Smooth muscle cell (in vitro differentiated cells): ENCODE data around the gene CAP2. TPM values are rescaled to one million over a fixed set of nuclear protein-coding genes. Genes with fewer than 3 reads are reported as not detected.
"Not testable (repeated sequence)": the region's sequence is repeated elsewhere in the genome, so short reads cannot be mapped to it uniquely, and the experiment has no call there.

ENCODE experiments used
- DNase-seq: peaks from one replicate; lab custom pipeline; 2025; ENCODE audit not compliant: unreplicated experiment; lab: John Stamatoyannopoulos, UW
- H2AFZ ChIP-seq: fragments of 200-600 bp; sonication (generic); 2 replicates; pipeline ENCODE4 v1.6.0; 2016; ENCODE audit warnings: antibody characterized with exemption, low read depth, mild to moderate bottlenecking
- H3F3A ChIP-seq: fragments of 200-600 bp; sonication (generic); 2 replicates; pipeline ENCODE4 v1.6.0; 2017; ENCODE audit warnings: antibody characterized with exemption, low read depth
- H3K27ac ChIP-seq: fragments of 200-600 bp; sonication (generic); 2 replicates; pipeline ENCODE4 v1.5.1; 2016; ENCODE audit warnings: low read depth, mild to moderate bottlenecking
- H3K27me3 ChIP-seq: fragments of 200-600 bp; sonication (generic); 2 replicates; pipeline ENCODE4 v1.6.1; 2016; ENCODE audit warnings: low read depth, mild to moderate bottlenecking
- H3K36me3 ChIP-seq: fragments of 200-600 bp; sonication (generic); 2 replicates; pipeline ENCODE4 v1.5.1; 2016; ENCODE audit warnings: low read depth
- H3K4me1 ChIP-seq: fragments of 200-600 bp; sonication (generic); 2 replicates; pipeline ENCODE4 v1.5.1; 2016; ENCODE audit warnings: low read depth
- H3K4me2 ChIP-seq: fragments of 200-600 bp; sonication (generic); 2 replicates; pipeline ENCODE4 v1.6.0; 2016; ENCODE audit warnings: mild to moderate bottlenecking
- H3K4me3 ChIP-seq: fragments of 200-600 bp; sonication (generic); 2 replicates; pipeline ENCODE4 v1.5.1; 2016; ENCODE audit warnings: mild to moderate bottlenecking
- H3K79me2 ChIP-seq: fragments of 200-600 bp; sonication (generic); 2 replicates; pipeline ENCODE4 v1.6.0; 2016; ENCODE audit warnings: low read depth, mild to moderate bottlenecking
- H3K9ac ChIP-seq: fragments of 200-600 bp; sonication (generic); 2 replicates; pipeline ENCODE4 v1.6.0; 2016; ENCODE audit warnings: low read depth
- H3K9me3 ChIP-seq: fragments of 200-600 bp; sonication (generic); replicated peaks from 2 replicates; pipeline ENCODE4 v1.5.1; 2016; ENCODE audit warnings: low read depth
- H4K20me1 ChIP-seq: fragments of 200-600 bp; sonication (generic); 2 replicates; pipeline ENCODE4 v1.6.0; 2016; ENCODE audit warnings: low read depth
- WGBS: methylation state at CpG from one replicate; pipeline ENCODE4 v1.1.7; 2016; ENCODE audit warnings: low lambda C conversion rate; 5-methylcytosine and 5-hydroxymethylcytosine counted together
- polyA plus RNA-seq: library from polyadenylated mRNA; unstranded; fragments of >200 nt; fragmentation: Nextera tagmentation; extraction: Ambion mirVana; gene quantifications from 2 replicates; pipeline ENCODE4 v1.2.1, GENCODE V29; 2016
- total RNA-seq: library from RNA; depleted of rRNA; stranded (reverse); fragments of >200 nt; gene quantifications from 2 replicates; pipeline ENCODE4 v1.2.3, GENCODE V29; 2014
- TF ChIP-seq, protein P1 (sequence below): fragments of 200-600 bp; sonication (generic); IDR thresholded peaks from 2 replicates; pipeline ENCODE4 v1.5.1; 2017; ENCODE audit warnings: borderline replicate concordance, mild to moderate bottlenecking, antibody characterized with exemption; ENCODE audit not compliant: insufficient read depth, poor library complexity, severe bottlenecking

CAP2 gene
- total and polyA plus RNA-seq, 2 experiments from 2014 or later, result 19.0 to 27.7 TPM

DNA sequence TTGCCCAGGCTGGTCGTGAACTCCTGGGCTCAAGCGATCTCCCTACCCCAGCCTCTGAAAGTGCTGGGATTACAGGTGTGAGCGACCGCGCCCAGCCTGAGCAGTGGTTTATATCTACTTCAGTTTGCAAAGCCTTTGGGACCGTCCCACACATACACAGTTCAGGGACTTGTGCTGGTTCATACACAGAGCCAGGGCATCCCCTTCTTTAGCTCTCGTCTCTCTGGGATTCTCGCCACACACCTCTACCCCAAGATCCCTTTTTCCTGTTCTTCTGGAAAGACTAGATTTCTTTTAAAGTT lies 12.5 kb downstream of the CAP2 start:
- TF ChIP-seq, protein P1, sequence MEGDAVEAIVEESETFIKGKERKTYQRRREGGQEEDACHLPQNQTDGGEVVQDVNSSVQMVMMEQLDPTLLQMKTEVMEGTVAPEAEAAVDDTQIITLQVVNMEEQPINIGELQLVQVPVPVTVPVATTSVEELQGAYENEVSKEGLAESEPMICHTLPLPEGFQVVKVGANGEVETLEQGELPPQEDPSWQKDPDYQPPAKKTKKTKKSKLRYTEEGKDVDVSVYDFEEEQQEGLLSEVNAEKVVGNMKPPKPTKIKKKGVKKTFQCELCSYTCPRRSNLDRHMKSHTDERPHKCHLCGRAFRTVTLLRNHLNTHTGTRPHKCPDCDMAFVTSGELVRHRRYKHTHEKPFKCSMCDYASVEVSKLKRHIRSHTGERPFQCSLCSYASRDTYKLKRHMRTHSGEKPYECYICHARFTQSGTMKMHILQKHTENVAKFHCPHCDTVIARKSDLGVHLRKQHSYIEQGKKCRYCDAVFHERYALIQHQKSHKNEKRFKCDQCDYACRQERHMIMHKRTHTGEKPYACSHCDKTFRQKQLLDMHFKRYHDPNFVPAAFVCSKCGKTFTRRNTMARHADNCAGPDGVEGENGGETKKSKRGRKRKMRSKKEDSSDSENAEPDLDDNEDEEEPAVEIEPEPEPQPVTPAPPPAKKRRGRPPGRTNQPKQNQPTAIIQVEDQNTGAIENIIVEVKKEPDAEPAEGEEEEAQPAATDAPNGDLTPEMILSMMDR, result no peak
- Histone ChIP-seq H3K27ac (no peak overlapping the region), H3K79me2 (peaks cover 50% of the 10 kb centered on the region), H3F3A (no peaks in the 10 kb centered on the region), H3K27me3 (no peaks in the 10 kb centered on the region), H3K36me3 (no peaks in the 10 kb centered on the region), H3K4me3 (no peak overlapping the region), H3K4me1 (no peaks in the 10 kb centered on the region), H4K20me1 (no peaks in the 10 kb centered on the region), H3K4me2 (no peak overlapping the region), H2AFZ (no peak overlapping the region), H3K9ac (no peak overlapping the region), H3K9me3 (no peaks in the 10 kb centered on the region)
- whole genome bisulfite sequencing, result 87% methylated on average over 8 of the region's 8 CpGs
- DNase-seq, result no peak

DNA sequence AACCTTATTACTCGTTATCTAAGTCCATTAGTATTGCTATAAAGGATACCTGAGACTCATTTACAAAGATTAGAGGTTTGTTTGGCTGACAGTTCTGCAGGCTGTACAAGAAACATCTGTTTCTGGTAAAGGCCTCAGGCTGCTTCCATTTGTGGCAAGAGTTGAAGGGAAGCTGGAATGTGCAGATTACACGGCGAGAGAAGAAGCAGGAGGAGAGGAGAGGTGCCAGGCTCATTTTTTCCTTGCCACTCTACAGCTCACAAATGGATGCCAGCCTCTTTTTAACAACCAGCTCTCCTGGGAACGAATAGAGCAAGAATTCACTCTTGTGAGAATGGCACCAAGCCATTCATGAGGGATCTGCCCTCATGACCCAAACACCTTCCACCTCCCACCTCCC lies 14.7 kb downstream of the CAP2 start:
- no peak overlapping the region for H3K4me2 ChIP-seq
- H3K9ac ChIP-seq, result no peak overlapping the region
- H3K4me3 ChIP-seq, result no peak overlapping the region
- H3K9me3 ChIP-seq, result no peaks in the 10 kb centered on the region
- no peaks in the 10 kb centered on the region for H3K4me1 ChIP-seq
- H4K20me1 ChIP-seq, result no peaks in the 10 kb centered on the region
- H3K27ac ChIP-seq, result no peak overlapping the region
- TF ChIP-seq, protein P1, result no peak
- H3K79me2 ChIP-seq, result peaks cover 29% of the 10 kb centered on the region
- WGBS, result 79% methylated on average over 4 of the region's 4 CpGs
- no peak overlapping the region for H2AFZ ChIP-seq
- no peaks in the 10 kb centered on the region for H3K27me3 ChIP-seq
- H3F3A ChIP-seq, result no peaks in the 10 kb centered on the region
- no peaks in the 10 kb centered on the region for H3K36me3 ChIP-seq
- no peak for DNase-seq

DNA sequence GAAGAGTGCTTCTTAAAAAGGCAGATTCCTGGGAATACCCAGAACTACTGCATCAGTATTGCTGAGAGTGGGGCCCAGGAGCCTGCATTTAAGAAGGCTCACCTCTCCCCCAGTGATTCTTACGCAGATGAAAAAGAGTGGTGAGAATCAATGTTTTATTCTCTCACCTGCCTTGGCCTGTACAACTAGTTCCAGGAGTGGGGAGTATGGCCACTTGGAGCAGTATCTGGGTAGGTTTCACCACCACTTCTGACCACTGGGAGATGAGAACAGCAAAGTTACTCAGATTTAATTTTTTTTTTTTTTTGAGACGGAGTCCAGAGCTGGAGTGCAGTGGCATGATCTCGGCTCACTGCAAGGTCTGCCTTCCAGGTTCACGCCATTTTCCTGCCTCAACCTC lies 16.9 kb downstream of the CAP2 start:
- Histone ChIP-seq H3K9me3 (no peaks in the 10 kb centered on the region), H3F3A (no peaks in the 10 kb centered on the region), H2AFZ (no peak overlapping the region), H3K4me1 (no peaks in the 10 kb centered on the region), H3K9ac (no peak overlapping the region), H3K4me2 (no peak overlapping the region), H3K27me3 (no peaks in the 10 kb centered on the region), H3K27ac (no peak overlapping the region), H3K36me3 (no peaks in the 10 kb centered on the region), H4K20me1 (no peaks in the 10 kb centered on the region), H3K4me3 (no peak overlapping the region), H3K79me2 (peaks cover 30% of the 10 kb centered on the region)
- 100% methylated on average over 4 of the region's 4 CpGs for WGBS
- DNase-seq, result no peak
- TF ChIP-seq, protein P1, result no peak

DNA sequence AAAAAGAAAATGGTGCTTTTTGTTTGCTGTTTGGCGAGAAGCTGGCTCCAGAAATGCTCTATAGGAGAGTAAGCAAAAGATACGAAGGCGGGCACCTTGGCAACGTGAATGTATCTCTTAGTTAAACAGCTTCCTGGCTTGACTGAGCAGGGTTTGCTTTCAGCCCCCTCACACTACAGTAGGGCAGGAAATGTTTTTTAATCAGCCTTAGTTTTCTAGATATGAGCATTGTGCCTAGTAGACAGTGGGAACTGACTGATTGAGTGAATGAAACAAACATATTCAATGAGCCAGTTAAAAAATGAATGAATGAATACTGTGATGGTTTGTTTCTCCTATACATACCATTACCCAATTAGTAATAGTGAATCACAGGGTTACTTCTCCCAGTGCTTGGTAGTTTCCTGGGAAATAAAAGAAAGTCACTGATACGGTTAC lies 19.9 kb downstream of the CAP2 start:
- Histone ChIP-seq H3K9ac (no peak overlapping the region), H3K27ac (peak overlapping the region; percentile 45)

DNA sequence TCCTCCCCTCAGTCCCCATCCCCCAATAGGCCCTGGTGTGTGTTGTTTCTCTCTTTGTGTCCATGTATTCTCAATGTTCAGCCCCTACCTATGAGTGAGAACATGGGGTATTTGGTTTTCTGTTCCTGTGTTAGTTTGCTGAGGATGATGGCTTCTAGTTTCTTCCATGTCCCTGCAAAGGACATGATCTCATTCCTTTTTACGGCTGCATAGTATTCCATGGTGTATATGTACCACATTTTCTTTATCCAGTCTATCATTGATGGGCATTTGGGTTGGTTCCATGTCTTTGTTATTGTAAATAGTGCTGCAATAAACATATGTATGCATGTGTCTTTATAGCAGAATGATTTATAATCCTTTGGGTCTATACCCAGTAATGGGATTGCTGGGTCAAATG lies 21.0 kb downstream of the CAP2 start:
- H3K9me3 ChIP-seq, H3K36me3 ChIP-seq, H4K20me1 ChIP-seq, H3F3A ChIP-seq, H3K4me3 ChIP-seq, H2AFZ ChIP-seq, DNase-seq, H3K9ac ChIP-seq, H3K27me3 ChIP-seq, H3K4me2 ChIP-seq, H3K27ac ChIP-seq: not testable (repeated sequence)
- Histone ChIP-seq H3K79me2 (peaks cover 26% of the 10 kb centered on the region), H3K4me1 (peaks cover 24% of the 10 kb centered on the region)
- WGBS, result 100% methylated on average over 1 of the region's 1 CpG

More for the DNA sequence above, 19.9 kb downstream of the CAP2 start:
- Histone ChIP-seq H3K27me3 (no peaks in the 10 kb centered on the region), H3K9me3 (no peaks in the 10 kb centered on the region), H3K36me3 (no peaks in the 10 kb centered on the region), H3K79me2 (peaks cover 26% of the 10 kb centered on the region), H3F3A (no peaks in the 10 kb centered on the region), H2AFZ (no peak overlapping the region), H3K4me2 (peak overlapping the region; percentile 15), H4K20me1 (no peaks in the 10 kb centered on the region), H3K4me1 (peaks cover 14% of the 10 kb centered on the region), H3K4me3 (no peak overlapping the region)
- no peak for DNase-seq
- TF ChIP-seq, protein P1, result no peak
- WGBS, result 80% methylated on average over 5 of the region's 5 CpGs
